GM19328 (cell line): Measurements from ENCODE around the gene EHBP1.

Experiments
- ATAC-seq: cut with Tn5 transposase; IDR thresholded peaks from one replicate; pipeline ENCODE4 v1.9.1; 2021; ENCODE audit warnings: mild to moderate bottlenecking, moderate library complexity; ENCODE audit not compliant: unreplicated experiment

EHBP1 gene

GRCh38 chr2:62705007-62705829 is at the start of gene EHBP1:
Gene EHBP1 (plus strand): TSS chr2:62705713. CDS start chr2:62707192, 1,479 bp downstream.
- peak; percentile 96 for ATAC-seq

- no peak for ATAC-seq
These were observed 47.7 kb upstream of the EHBP1 start for GRCh38 chr2:62657783-62658182.

- ATAC-seq = no peak
These were observed 46.6 kb upstream of the EHBP1 start for GRCh38 chr2:62658891-62659290.

GRCh38 chr2:62660087-62660486 is 45.4 kb upstream of the EHBP1 start:
- ATAC-seq = peak; percentile 68

- ATAC-seq = peak; percentile 25
These were observed 44.8 kb upstream of the EHBP1 start for GRCh38 chr2:62660582-62661262.

GRCh38 chr2:62661263-62661635 is 44.3 kb upstream of the EHBP1 start:
- ATAC-seq = no peak

GRCh38 chr2:62662131-62662530 is 43.4 kb upstream of the EHBP1 start:
- no peak for ATAC-seq

GRCh38 chr2:62662554-62662953 is 43.0 kb upstream of the EHBP1 start:
- ATAC-seq = no peak

- ATAC-seq = no peak
These were observed 42.1 kb upstream of the EHBP1 start for GRCh38 chr2:62663411-62663810.

- ATAC-seq = no peak
These were observed 41.4 kb upstream of the EHBP1 start for GRCh38 chr2:62663920-62664795.

- ATAC-seq = no peak
These were observed 40.1 kb upstream of the EHBP1 start for GRCh38 chr2:62665446-62665845.

- no peak for ATAC-seq
These were observed 36.3 kb upstream of the EHBP1 start for GRCh38 chr2:62669180-62669579.

- ATAC-seq = no peak
These were observed 32.9 kb upstream of the EHBP1 start for GRCh38 chr2:62672601-62673000.

- ATAC-seq = no peak
These were observed 30.5 kb upstream of the EHBP1 start for GRCh38 chr2:62675062-62675461.

GRCh38 chr2:62685256-62685655 is 20.3 kb upstream of the EHBP1 start:
- ATAC-seq = no peak

GRCh38 chr2:62686012-62686685 is 19.4 kb upstream of the EHBP1 start:
- no peak for ATAC-seq

- ATAC-seq = no peak
These were observed 17.9 kb upstream of the EHBP1 start for GRCh38 chr2:62687636-62688035.

GRCh38 chr2:62688771-62689170 is 16.7 kb upstream of the EHBP1 start:
- no peak for ATAC-seq

- ATAC-seq = no peak
These were observed 14.3 kb upstream of the EHBP1 start for GRCh38 chr2:62691186-62691585.

- no peak for ATAC-seq
These were observed 13.3 kb upstream of the EHBP1 start for GRCh38 chr2:62692225-62692624.

GRCh38 chr2:62698653-62699052 is 6.9 kb upstream of the EHBP1 start:
- no peak for ATAC-seq
